Right ventricle myocardium superior (tissue), 1 donor: Measurements from ENCODE around the gene MRPL53. TPM values are rescaled to one million over a fixed set of nuclear protein-coding genes. Genes with fewer than 3 reads are reported as not detected.

Source experiments
- ATAC-seq: fragments of 200-7000 bp; cut with Tn5 transposase; one replicate; pipeline ENCODE4 v1.9.1; 2020; ENCODE audit warnings: mild to moderate bottlenecking; ENCODE audit not compliant: poor library complexity
- DNase-seq: peaks from one replicate; pipeline ENCODE4 v3.0.0-alpha.2; 2020
- intact Hi-C: fragments of 100-400 bp; cut with DNase I; formaldehyde crosslinking; loops from one replicate; pipeline ENCODE4 v1.11.2; 2022
- total RNA-seq: library from RNA; stranded (reverse); fragmentation: NEBNext Ultra II Directional; extraction: Animal tissue kit (Norgen Biotek cat#: 25700); gene quantifications from one replicate; pipeline ENCODE4 v1.2.1, GENCODE V29; 2021
- donor health status: DM: no; HTN: yes; CAD: no; lungs with severe emphysema.

Gene MRPL53
- total RNA-seq, 1 donor from 2014 or later: 159 TPM

- peak; percentile 90 for DNase-seq
- intact Hi-C loops: no loop called here
- ATAC-seq: peak; percentile 54
Measured at GRCh38 chr2:74439803-74440377, 32.6 kb downstream of the MRPL53 start.

GRCh38 chr2:74439373-74439772, 33.1 kb downstream of the MRPL53 start:
- ATAC-seq: no peak
- intact Hi-C loops: no loop called here
- no peak for DNase-seq

- ATAC-seq: no peak
Measured at GRCh38 chr2:74438248-74438647, 34.2 kb downstream of the MRPL53 start.

GRCh38 chr2:74436848-74437695, 35.4 kb downstream of the MRPL53 start:
- DNase-seq (no peak), ATAC-seq (no peak)
- intact Hi-C loops: no loop called here

More at GRCh38 chr2:74438248-74438647, 34.2 kb downstream of the MRPL53 start:
- DNase-seq: no peak
- intact Hi-C loops: no loop called here

- DNase-seq (no peak), ATAC-seq (no peak)
- intact Hi-C loops: no loop called here
Measured at GRCh38 chr2:74436111-74436805, 36.2 kb downstream of the MRPL53 start.

GRCh38 chr2:74430502-74430901, 42.0 kb downstream of the MRPL53 start:
- intact Hi-C loops: no loop called here
- DNase-seq: no peak
- ATAC-seq: no peak

GRCh38 chr2:74429487-74430451, 42.7 kb downstream of the MRPL53 start:
- intact Hi-C loops: no loop called here
- DNase-seq (no peak), ATAC-seq (no peak)

- DNase-seq: no peak
- intact Hi-C loops: no loop called here
- no peak for ATAC-seq
Measured at GRCh38 chr2:74428675-74429074, 43.8 kb downstream of the MRPL53 start.

- ATAC-seq (no peak), DNase-seq (no peak)
- intact Hi-C loops: no loop called here
Measured at GRCh38 chr2:74427551-74427950, 44.9 kb downstream of the MRPL53 start.

- ATAC-seq (no peak), DNase-seq (no peak)
- intact Hi-C loops: no loop called here
Measured at GRCh38 chr2:74426181-74426758, 46.2 kb downstream of the MRPL53 start.

GRCh38 chr2:74425523-74425922, 47.0 kb downstream of the MRPL53 start:
- ATAC-seq (no peak), DNase-seq (no peak)
- intact Hi-C loops: no loop called here

- intact Hi-C loops: no loop called here
- ATAC-seq (no peak), DNase-seq (no peak)
Measured at GRCh38 chr2:74424995-74425406, 47.5 kb downstream of the MRPL53 start.

GRCh38 chr2:74424139-74424992, 48.1 kb downstream of the MRPL53 start:
- intact Hi-C loops: no loop called here
- DNase-seq (no peak), ATAC-seq (no peak)

GRCh38 chr2:74423231-74424095, 49.0 kb downstream of the MRPL53 start:
- DNase-seq (no peak), ATAC-seq (no peak)
- intact Hi-C loops: no loop called here
